Measurements from ENCODE around the gene BBS9. TPM values are rescaled to one million over a fixed set of nuclear protein-coding genes. Genes with fewer than 3 reads are reported as not detected.

The BBS9 gene
- total RNA-seq, 2 experiments from 2014 or later = 16.0 to 20.4 TPM

GRCh38 chr7:33634606-33635005 lies 505.2 kb downstream of the BBS9 start:
- no peaks in the 10 kb centered on the region for H3K9me3 ChIP-seq (ENCODE audit: control insufficient read depth in 1 of 2, insufficient read depth in 1 of 2, low read length in 2 of 2)
- DNase-seq = no peak
- no peak overlapping the region for H3K27ac ChIP-seq (ENCODE audit: low read depth in 1 of 2, low read length in 2 of 2)
- CTCF ChIA-PET = no interaction called here
- intact Hi-C loops (cut with DNase I, micrococcal nuclease) = no loop called here
- Mint-ChIP-seq H3K9me3 (no peaks in the 10 kb centered on the region), H3K4me3 (no peak overlapping the region), H3K27ac (no peak overlapping the region), H3K27me3 (no peaks in the 10 kb centered on the region), H3K36me3 (ENCODE audit: low read depth) (peaks cover 9% of the 10 kb centered on the region), H3K4me1 (ENCODE audit: low read depth) (no peaks in the 10 kb centered on the region)
- no peaks in the 10 kb centered on the region for H3K36me3 ChIP-seq (ENCODE audit: insufficient read depth, low read length)
- ATAC-seq (ENCODE audit: poor library complexity) = no peak
- no peaks in the 10 kb centered on the region for H3K27me3 ChIP-seq (ENCODE audit: control insufficient read depth in 1 of 2, insufficient read depth in 2 of 2, low read length in 2 of 2)
- no peak for TF ChIP-seq CTCF (IDR thresholded peaks at IDR 0.05)
- POLR2A ChIA-PET = no interaction called here
- no peaks in the 10 kb centered on the region for H3K4me1 ChIP-seq (ENCODE audit: insufficient read depth, low read length)
- H3K4me3 ChIP-seq (ENCODE audit: low read length) = no peak overlapping the region

- ChIA-PET CTCF (interaction anchor here (1.1 kb wide), 1 partner anchor 11 kb away, joined by 3 read pairs; no protein-coding TSS in a partner anchor), POLR2A (no interaction called here)
- H3K27ac ChIP-seq (ENCODE audit: low read depth in 1 of 2, low read length in 2 of 2) = no peak overlapping the region
- DNase-seq = no peak
- no peak overlapping the region for H3K4me3 ChIP-seq (ENCODE audit: low read length)
- H3K36me3 ChIP-seq (ENCODE audit: insufficient read depth, low read length) = no peaks in the 10 kb centered on the region
- no peak for TF ChIP-seq CTCF (IDR thresholded peaks at IDR 0.05)
- Mint-ChIP-seq H3K27me3 (no peaks in the 10 kb centered on the region), H3K27ac (no peak overlapping the region), H3K36me3 (ENCODE audit: low read depth) (peaks cover 21% of the 10 kb centered on the region), H3K4me3 (no peak overlapping the region), H3K4me1 (ENCODE audit: low read depth) (no peaks in the 10 kb centered on the region), H3K9me3 (no peaks in the 10 kb centered on the region)
- no peaks in the 10 kb centered on the region for H3K9me3 ChIP-seq (ENCODE audit: control insufficient read depth in 1 of 2, insufficient read depth in 1 of 2, low read length in 2 of 2)
- H3K4me1 ChIP-seq (ENCODE audit: insufficient read depth, low read length) = no peaks in the 10 kb centered on the region
- intact Hi-C loops (cut with DNase I, micrococcal nuclease) = no loop called here
- no peaks in the 10 kb centered on the region for H3K27me3 ChIP-seq (ENCODE audit: control insufficient read depth in 1 of 2, insufficient read depth in 2 of 2, low read length in 2 of 2)
- ATAC-seq (ENCODE audit: poor library complexity) = no peak
Measured at GRCh38 chr7:33636359-33636758, 507.0 kb downstream of the BBS9 start.

- CTCF ChIA-PET = no interaction called here
Measured at GRCh38 chr7:33639552-33640197, 510.3 kb downstream of the BBS9 start.

More at GRCh38 chr7:33639552-33640197, 510.3 kb downstream of the BBS9 start:
- H3K36me3 Mint-ChIP-seq (ENCODE audit: low read depth) = peaks cover 31% of the 10 kb centered on the region
- DNase-seq (peak in 1 of 14 experiments; percentile 2), ATAC-seq (ENCODE audit: poor library complexity) (no peak)
- no peak for TF ChIP-seq CTCF (IDR thresholded peaks at IDR 0.05)
- H3K4me3 Mint-ChIP-seq = no peak overlapping the region
- H3K4me1 Mint-ChIP-seq (ENCODE audit: low read depth) = no peaks in the 10 kb centered on the region
- intact Hi-C loops (cut with DNase I, micrococcal nuclease) = no loop called here
- no peaks in the 10 kb centered on the region for H3K27me3 Mint-ChIP-seq
- Histone ChIP-seq H3K36me3 (ENCODE audit: insufficient read depth, low read length) (no peaks in the 10 kb centered on the region), H3K9me3 (ENCODE audit: control insufficient read depth in 1 of 2, insufficient read depth in 1 of 2, low read length in 2 of 2) (no peaks in the 10 kb centered on the region), H3K27ac (ENCODE audit: low read depth in 1 of 2, low read length in 2 of 2) (no peak overlapping the region), H3K27me3 (ENCODE audit: control insufficient read depth in 1 of 2, insufficient read depth in 2 of 2, low read length in 2 of 2) (no peaks in the 10 kb centered on the region), H3K4me1 (ENCODE audit: insufficient read depth, low read length) (no peaks in the 10 kb centered on the region), H3K4me3 (ENCODE audit: low read length) (no peak overlapping the region)
- POLR2A ChIA-PET = no interaction called here
- no peak overlapping the region for H3K27ac Mint-ChIP-seq
- H3K9me3 Mint-ChIP-seq = no peaks in the 10 kb centered on the region
